Embryonic facial prominence (tissue), 1 donor: ENCODE data around the gene RALBP1.
A peak's percentile ranks its signal among the peaks of the same experiment; 100 is the strongest.

ENCODE experiments used
- DNase-seq: peaks from one replicate; pipeline ENCODE4 v3.0.0-alpha.2; 2016; ENCODE audit errors: extremely low spot score

Gene RALBP1

GRCh38 chr18:9547782-9548181 is 72.5 kb downstream of the RALBP1 start:
- DNase-seq = no peak

- DNase-seq = no peak
These were observed 74.1 kb downstream of the RALBP1 start for GRCh38 chr18:9549405-9549804.

GRCh38 chr18:9550429-9550828 is 75.1 kb downstream of the RALBP1 start:
- no peak for DNase-seq

GRCh38 chr18:9552191-9552590 is 76.9 kb downstream of the RALBP1 start:
- DNase-seq = no peak

GRCh38 chr18:9552616-9553015 is 77.3 kb downstream of the RALBP1 start:
- no peak for DNase-seq

GRCh38 chr18:9557250-9557943 is 82.1 kb downstream of the RALBP1 start:
- no peak for DNase-seq

- DNase-seq = no peak
These were observed 83.2 kb downstream of the RALBP1 start for GRCh38 chr18:9558387-9559064.

GRCh38 chr18:9559253-9559652 is 83.9 kb downstream of the RALBP1 start:
- no peak for DNase-seq

- no peak for DNase-seq
These were observed 86.4 kb downstream of the RALBP1 start for GRCh38 chr18:9561759-9562158.

- DNase-seq = no peak
These were observed 87.3 kb downstream of the RALBP1 start for GRCh38 chr18:9562584-9562983.

- no peak for DNase-seq
These were observed 88.0 kb downstream of the RALBP1 start for GRCh38 chr18:9563331-9563730.

GRCh38 chr18:9565407-9565806 is 90.1 kb downstream of the RALBP1 start:
- DNase-seq = no peak

GRCh38 chr18:9568186-9568585 is 92.9 kb downstream of the RALBP1 start:
- DNase-seq = no peak

GRCh38 chr18:9569178-9569577 is 93.9 kb downstream of the RALBP1 start:
- no peak for DNase-seq

GRCh38 chr18:9570255-9570654 is 94.9 kb downstream of the RALBP1 start:
- no peak for DNase-seq

GRCh38 chr18:9571546-9571945 is 96.2 kb downstream of the RALBP1 start:
- no peak for DNase-seq

GRCh38 chr18:9574473-9575115 is 99.3 kb downstream of the RALBP1 start:
- no peak for DNase-seq

- peak; percentile 37 for DNase-seq
These were observed 100.2 kb downstream of the RALBP1 start for GRCh38 chr18:9575558-9575957.

GRCh38 chr18:9577361-9577760 is 102.0 kb downstream of the RALBP1 start:
- no peak for DNase-seq

GRCh38 chr18:9578306-9578705 is 103.0 kb downstream of the RALBP1 start:
- no peak for DNase-seq

GRCh38 chr18:9581667-9582066 is 106.4 kb downstream of the RALBP1 start:
- DNase-seq = no peak

GRCh38 chr18:9586814-9587213 is 111.5 kb downstream of the RALBP1 start:
- DNase-seq = no peak
